Right kidney (tissue), 1 donor: ENCODE data around the gene SKA3.

ENCODE experiments used
- DNase-seq: peaks from one replicate; pipeline ENCODE4 v3.0.0-alpha.2; 2016

SKA3 gene

DNA sequence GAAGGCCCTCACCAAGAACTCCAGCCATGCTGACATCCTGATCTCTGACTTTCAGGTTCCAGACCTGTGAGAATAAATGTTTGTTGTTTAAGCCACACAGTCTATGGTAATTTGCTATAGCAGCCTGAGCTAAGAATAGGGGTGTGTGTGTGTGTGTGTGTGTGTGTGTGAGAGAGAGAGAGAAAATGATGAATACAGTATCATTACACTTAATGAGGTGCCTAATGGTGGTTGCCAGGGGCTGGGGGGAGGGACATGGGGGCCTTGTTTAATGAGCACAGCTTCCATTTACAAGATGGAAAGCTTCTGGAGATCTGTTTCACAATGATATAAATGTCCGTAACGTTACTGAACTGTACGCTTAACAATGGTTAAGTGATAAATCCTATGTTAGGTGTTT is 61.1 kb downstream of the SKA3 start:
- no peak for DNase-seq

DNA sequence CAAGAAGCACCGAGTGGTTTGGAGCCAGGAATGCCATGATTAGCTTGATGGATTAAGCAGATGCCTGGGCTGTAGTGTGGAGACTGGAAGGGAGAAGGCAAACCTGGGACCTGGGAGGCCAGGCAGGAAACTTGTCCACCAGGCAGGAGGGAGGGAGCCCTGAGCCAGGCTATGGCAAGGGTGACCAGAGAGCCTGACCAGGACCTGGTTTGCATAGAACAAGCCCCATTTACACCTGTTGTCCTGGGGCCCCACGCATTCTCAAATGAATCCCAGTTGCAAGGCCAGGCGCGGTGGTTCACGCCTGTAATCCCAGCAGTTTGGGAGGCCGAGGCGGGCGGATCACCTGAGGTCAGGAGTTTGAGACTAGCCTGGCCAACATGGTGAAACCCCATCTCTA is 64.8 kb downstream of the SKA3 start:
- no peak for DNase-seq

GRCh38 chr13:21109168-21109567 is 67.2 kb downstream of the SKA3 start:
- DNase-seq: no peak

GRCh38 chr13:21106089-21106488 is 70.3 kb downstream of the SKA3 start:
- DNase-seq: no peak

DNA sequence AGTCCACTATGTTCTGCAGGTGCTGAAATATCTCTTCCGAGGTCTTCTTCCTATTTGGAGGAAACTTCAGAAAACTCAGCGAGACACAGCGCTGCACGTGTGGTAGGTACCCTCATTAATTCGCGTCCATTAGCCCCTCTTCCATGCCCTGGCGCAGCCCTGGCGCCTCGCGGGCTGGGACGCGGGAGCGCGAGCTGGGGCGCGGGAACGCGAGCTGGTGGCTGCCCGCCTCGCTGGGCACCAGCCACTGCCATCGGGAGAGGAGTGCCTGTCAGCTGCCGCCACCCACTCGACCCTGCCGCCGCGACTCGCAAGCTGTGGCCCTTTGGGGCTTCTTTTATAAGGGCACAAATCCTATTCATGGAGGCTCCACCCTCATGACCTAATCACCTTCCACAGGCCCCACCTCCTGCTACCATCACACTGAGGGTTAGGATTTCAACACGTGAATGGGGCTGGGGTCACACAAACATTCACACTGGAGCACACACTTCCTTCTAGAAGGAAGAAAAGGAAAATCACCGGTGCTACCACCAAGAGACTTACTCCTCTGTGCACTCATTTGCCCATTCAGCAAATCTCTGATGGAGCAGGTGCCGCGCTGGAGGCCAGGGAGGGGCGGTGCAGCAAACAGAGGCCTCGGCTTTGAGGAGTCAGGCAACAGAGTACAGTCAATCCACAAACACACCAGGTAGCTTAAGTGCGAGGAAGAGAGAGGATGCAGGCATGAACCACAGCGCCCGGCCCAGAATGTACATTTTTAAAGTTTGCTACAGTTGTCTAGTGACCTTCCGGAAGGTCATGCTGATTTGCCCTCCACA is 71.9 kb downstream of the SKA3 start:
- DNase-seq: no peak
